Stimulated activated CD4-positive, alpha-beta T cell treated with anti-CD3 and anti-CD28 coated beads, Interleukin-4, amount 100 ng/mL, for 24 hours (primary cell): ENCODE data around the gene APMAP.
A peak's percentile ranks its signal among the peaks of the same experiment; 100 is the strongest.
"Not testable (repeated sequence)": the region's sequence is repeated elsewhere in the genome, so short reads cannot be mapped to it uniquely, and the experiment has no call there.

ENCODE experiments used
- DNase-seq: peaks from one replicate; pipeline ENCODE4 v3.0.0-alpha.2; 2020

APMAP gene

DNA sequence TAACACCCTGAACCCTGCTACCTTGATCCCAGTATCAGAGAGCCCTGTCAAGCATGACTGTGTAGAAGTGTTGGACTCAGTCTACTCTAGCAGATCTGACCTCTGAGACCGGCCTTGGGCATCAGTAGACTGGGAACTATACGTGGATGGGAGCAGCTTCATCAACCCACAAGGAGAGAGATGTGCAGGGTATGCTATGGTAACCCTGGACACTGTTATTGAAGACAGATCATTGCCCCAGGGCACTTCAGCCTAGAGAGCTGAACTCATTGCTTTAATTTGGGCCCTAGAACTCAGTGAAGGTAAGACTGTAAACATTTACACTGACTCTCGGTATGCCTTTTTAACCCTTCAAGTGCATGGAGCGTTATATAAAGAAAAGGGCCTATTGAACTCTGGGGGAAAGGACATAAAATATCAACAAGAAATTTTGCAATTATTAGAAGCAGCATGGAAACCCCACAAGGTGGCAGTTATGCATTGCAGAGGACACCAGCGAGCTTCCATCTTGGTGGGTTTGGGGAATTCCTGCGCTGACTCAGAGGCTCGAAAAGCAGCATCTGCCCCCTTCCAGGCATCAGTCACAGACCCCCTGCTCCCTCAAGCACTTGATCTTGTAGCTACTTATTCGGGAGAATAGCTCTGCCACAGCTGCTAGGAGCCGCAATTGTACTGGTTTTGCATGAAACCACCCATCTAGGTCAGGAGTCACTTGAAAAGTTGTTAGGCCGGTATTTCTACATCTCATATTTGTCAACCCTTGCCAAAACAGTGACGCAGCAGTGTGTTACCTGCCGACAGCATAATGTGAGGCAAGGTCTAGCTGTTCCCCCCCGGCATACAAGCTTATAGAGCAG, 62.5 kb downstream of the APMAP start:
- not testable (repeated sequence) for DNase-seq

- DNase-seq, result not testable (repeated sequence)
Observed at GRCh38 chr20:24929259-24929658, 63.3 kb downstream of the APMAP start.

- DNase-seq, result not testable (repeated sequence)
Observed at GRCh38 chr20:24920706-24921105, 71.8 kb downstream of the APMAP start.

- not testable (repeated sequence) for DNase-seq
Observed at GRCh38 chr20:24919665-24920064, 72.9 kb downstream of the APMAP start.

- DNase-seq, result no peak
Observed at GRCh38 chr20:24918579-24919566, 73.7 kb downstream of the APMAP start.

DNA sequence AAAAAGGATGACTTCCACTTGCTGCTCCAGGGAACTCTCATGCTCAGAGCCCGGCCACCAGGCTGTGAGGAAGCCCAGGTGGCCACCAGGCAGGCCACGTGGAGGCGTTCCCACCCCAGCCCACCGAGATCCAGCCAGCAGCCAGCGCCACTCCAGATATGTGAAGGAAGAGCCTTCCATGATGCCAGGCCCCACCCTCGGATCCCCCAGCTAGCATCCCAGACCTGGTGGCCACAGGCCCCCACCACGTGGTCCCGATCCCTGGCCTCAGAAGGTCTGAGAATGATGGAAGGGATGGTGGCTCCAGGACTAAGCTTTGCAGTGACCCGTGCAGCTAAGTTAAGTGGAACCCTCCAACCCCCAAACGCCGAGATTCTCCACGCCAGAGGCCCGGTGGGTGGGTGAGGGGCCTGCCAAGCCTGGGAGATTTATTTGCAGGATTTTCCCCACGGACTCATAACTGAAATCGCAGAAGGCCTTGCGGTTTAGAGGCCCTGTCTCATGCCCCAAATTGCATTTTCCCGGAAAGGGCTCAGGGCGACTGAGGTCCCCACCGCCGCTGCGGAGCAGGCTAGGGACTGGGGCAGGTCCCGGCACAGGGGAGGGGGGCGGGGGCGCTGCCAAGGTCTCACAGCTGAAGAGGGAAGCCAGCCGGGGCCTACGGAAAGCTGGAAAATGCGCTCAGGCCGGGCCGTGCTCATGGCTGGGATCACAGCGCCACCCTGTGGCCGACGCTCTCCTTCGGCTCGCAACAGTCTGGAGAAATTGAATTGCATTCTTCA, 74.6 kb downstream of the APMAP start:
- DNase-seq, result peak; percentile 42

GRCh38 chr20:24917056-24917455, 75.5 kb downstream of the APMAP start:
- no peak for DNase-seq

DNA sequence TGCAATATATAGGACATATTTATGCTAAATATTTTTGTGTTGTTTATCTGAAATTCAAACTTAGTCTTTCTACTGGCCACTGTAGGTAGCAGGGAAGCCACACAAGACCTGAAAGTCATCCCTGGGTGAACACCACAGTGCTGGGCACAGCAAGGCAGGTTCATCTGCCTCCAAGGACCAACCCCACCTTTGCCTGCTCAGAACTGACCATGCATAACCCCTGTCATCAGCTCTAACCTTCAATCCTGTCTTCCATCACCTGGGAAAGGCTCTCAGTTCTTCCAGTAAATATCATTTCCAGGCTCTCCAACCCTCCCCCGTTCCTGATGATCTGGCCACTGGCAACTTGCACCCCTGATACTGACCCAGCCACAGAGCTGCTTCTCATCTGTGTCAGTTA, 76.1 kb downstream of the APMAP start:
- DNase-seq, result no peak

DNA sequence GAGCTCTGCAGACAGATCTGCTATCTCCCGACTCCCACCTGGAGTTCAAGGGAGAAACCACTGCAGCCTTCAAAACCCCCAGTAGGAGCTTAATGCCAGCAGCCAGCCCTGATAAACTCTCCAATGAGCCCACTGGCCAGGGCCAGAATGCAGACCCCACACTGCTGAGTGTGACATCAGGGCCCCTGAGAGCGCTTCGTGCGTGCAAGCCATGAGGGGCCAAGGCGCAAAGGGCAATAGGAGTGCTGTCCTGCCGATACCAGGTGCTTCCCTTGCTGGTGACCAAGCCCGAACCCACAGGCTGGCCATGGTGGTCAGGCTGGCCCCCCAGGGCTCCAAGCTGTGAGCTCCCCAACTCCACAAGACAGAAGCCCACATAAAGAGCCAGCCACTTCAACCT, 76.7 kb downstream of the APMAP start:
- DNase-seq, result no peak

DNA sequence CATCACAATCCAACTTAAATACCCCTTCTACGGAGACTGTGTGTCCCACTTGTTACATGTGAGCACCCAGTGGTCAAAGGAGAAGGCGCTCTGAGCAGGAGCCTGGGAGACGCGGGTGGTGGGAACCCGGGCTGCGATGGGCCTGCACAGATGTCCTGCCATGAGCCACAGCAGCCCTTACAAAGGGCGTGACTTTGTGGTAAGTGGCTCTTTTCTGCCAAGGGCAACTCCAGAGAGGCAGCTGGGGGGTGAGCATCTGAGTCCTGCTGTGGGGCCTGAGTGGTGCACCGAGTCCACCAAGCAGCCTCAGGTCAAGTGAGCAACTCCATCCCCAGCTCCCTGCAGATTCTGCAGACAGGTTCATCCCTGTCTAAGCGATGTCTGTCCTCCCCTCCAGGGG, 77.1 kb downstream of the APMAP start:
- no peak for DNase-seq

GRCh38 chr20:24914388-24915241, 77.9 kb downstream of the APMAP start:
- DNase-seq, result no peak

DNA sequence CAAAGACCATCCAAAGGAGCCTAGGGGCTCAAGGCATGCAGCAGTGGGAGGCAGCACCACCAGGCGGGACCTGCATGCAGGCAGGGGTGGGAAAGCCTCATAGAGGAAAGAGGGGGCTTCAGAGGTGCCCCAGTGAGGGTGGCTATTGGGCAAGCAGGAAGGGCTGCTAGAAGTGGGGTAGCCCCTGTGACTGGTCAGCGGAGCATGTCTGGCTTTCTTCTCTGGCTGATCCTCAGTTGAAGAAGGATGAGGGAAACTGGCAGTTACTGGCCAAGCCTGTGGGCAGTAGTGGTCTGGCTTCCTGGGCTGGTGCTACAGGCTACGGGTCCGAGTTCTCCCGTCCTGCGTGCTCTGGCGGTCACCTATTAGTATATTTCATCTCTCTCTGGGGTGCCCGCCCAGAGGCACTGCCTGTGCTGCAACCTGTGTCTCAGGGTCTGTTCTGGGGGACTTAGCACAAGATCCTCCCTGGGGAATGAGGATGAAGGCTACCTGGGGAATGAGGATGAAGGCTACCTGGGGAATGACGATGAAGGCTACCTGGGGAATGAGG, 79.4 kb downstream of the APMAP start:
- no peak for DNase-seq
